Suprapubic skin (tissue), 4 donors: ENCODE results near the gene GAS5. TPM values are rescaled to one million over a fixed set of nuclear protein-coding genes. Genes with fewer than 3 reads are reported as not detected.
"Not testable (repeated sequence)": the region's sequence is repeated elsewhere in the genome, so short reads cannot be mapped to it uniquely, and the experiment has no call there.

ENCODE experiments used
- DNase-seq, 2 donors: peaks; one replicate each; pipeline ENCODE4 v3.0.0-alpha.2; 2019; ENCODE audit warnings: low spot score in 2 of 2
- H3K27ac ChIP-seq: fragments of 200-600 bp; sonication (generic); one replicate; pipeline ENCODE4 v1.5.1; 2019
- H3K27me3 ChIP-seq: fragments of 200-600 bp; sonication (generic); one replicate; pipeline ENCODE4 v1.5.1; 2019
- H3K36me3 ChIP-seq: fragments of 200-600 bp; sonication (generic); one replicate; pipeline ENCODE4 v1.5.1; 2019
- H3K4me1 ChIP-seq: fragments of 200-600 bp; sonication (generic); one replicate; pipeline ENCODE4 v1.5.1; 2019
- H3K4me3 ChIP-seq: fragments of 200-600 bp; sonication (generic); one replicate; pipeline ENCODE4 v1.5.1; 2019; ENCODE audit warnings: mild to moderate bottlenecking
- H3K9me3 ChIP-seq: fragments of 200-600 bp; sonication (generic); one replicate; pipeline ENCODE4 v1.5.1; 2019
- CTCF ChIP-seq, 2 donors: fragments of 200-600 bp in 1 of 2; fragments of 450-650 bp in 1 of 2; sonication (generic) in 1 of 2; IDR thresholded peaks; one replicate each; pipeline ENCODE4 v1.5.1; 2016 to 2019; ENCODE audit warnings: antibody characterized with exemption in 2 of 2, mild to moderate bottlenecking in 1 of 2, moderate library complexity in 1 of 2
- EP300 ChIP-seq: sonication (generic); formaldehyde crosslinking; IDR thresholded peaks from one replicate; pipeline ENCODE4 v1.6.1; 2017; ENCODE audit warnings: antibody characterized with exemption
- POLR2A ChIP-seq, 2 donors: fragments of 450-650 bp; IDR thresholded peaks; one replicate each; pipeline ENCODE4 v1.6.1; 2017; ENCODE audit warnings: antibody characterized with exemption in 2 of 2, mild to moderate bottlenecking in 2 of 2, moderate library complexity in 2 of 2
- POLR2AphosphoS5 ChIP-seq, 3 donors: sonication (generic); formaldehyde crosslinking; IDR thresholded peaks; one replicate each; pipeline ENCODE4 v1.6.1; 2017; ENCODE audit warnings: antibody characterized with exemption in 3 of 3
- WGBS: methylation state at CpG from one replicate; pipeline ENCODE4 v1.1.5; 2018; 5-methylcytosine and 5-hydroxymethylcytosine counted together
- total RNA-seq, 4 donors: library from RNA; depleted of rRNA; stranded (reverse); fragments of >200 nt; gene quantifications; one replicate each; pipeline ENCODE4 v1.1.0, GENCODE V29; 2016

GAS5 gene
- total RNA-seq, 4 donors from 2014 or later: 344 to 508 (median 411) TPM

- no peak for TF ChIP-seq CTCF (IDR thresholded peaks at IDR 0.05)
- no peak for TF ChIP-seq POLR2A (IDR thresholded peaks at IDR 0.05)
- no peak for TF ChIP-seq POLR2AphosphoS5 (IDR thresholded peaks at IDR 0.05)
- TF ChIP-seq EP300: no peak
- Histone ChIP-seq H3K4me1 (no peaks in the 10 kb centered on the region), H3K9me3 (no peaks in the 10 kb centered on the region), H3K27ac (no peak overlapping the region), H3K4me3 (no peak overlapping the region), H3K36me3 (peaks cover 22% of the 10 kb centered on the region), H3K27me3 (no peaks in the 10 kb centered on the region)
- no peak for DNase-seq
- WGBS: 90% methylated on average over 5 of the region's 5 CpGs
Measured at GRCh38 chr1:173884701-173885100, 16.9 kb upstream of the GAS5 start.

GRCh38 chr1:173881117-173881516 is 13.3 kb upstream of the GAS5 start:
- DNase-seq, H3K27ac ChIP-seq, H3K4me1 ChIP-seq, H3K9me3 ChIP-seq, H3K27me3 ChIP-seq, H3K4me3 ChIP-seq: not testable (repeated sequence)
- H3K36me3 ChIP-seq: peaks cover 35% of the 10 kb centered on the region
- 91% methylated on average over 4 of the region's 4 CpGs for WGBS

- DNase-seq: no peak
- Histone ChIP-seq H3K9me3 (no peaks in the 10 kb centered on the region), H3K27me3 (no peaks in the 10 kb centered on the region), H3K4me1 (no peaks in the 10 kb centered on the region), H3K4me3 (no peak overlapping the region), H3K36me3 (peaks cover 34% of the 10 kb centered on the region), H3K27ac (no peak overlapping the region)
- no peak for TF ChIP-seq EP300
- no peak for TF ChIP-seq POLR2AphosphoS5 (IDR thresholded peaks at IDR 0.05)
- TF ChIP-seq CTCF (IDR thresholded peaks at IDR 0.05): no peak
- TF ChIP-seq POLR2A (IDR thresholded peaks at IDR 0.05): no peak
Measured at GRCh38 chr1:173878251-173878650, 10.5 kb upstream of the GAS5 start.

- H3K4me1 ChIP-seq: no peaks in the 10 kb centered on the region
- 94% methylated on average over 5 of the region's 5 CpGs for WGBS
- H3K36me3 ChIP-seq: peaks cover 34% of the 10 kb centered on the region
- no peak overlapping the region for H3K27ac ChIP-seq
- H3K27me3 ChIP-seq: no peaks in the 10 kb centered on the region
- H3K4me3 ChIP-seq: no peak overlapping the region
- H3K9me3 ChIP-seq: no peaks in the 10 kb centered on the region
- DNase-seq: no peak
- TF ChIP-seq POLR2A (IDR thresholded peaks at IDR 0.05): no peak
- TF ChIP-seq POLR2AphosphoS5 (IDR thresholded peaks at IDR 0.05): no peak
- no peak for TF ChIP-seq CTCF (IDR thresholded peaks at IDR 0.05)
- TF ChIP-seq EP300: no peak
Measured at GRCh38 chr1:173876732-173877131, 8.9 kb upstream of the GAS5 start.

GRCh38 chr1:173871500-173871899 is 3.7 kb upstream of the GAS5 start:
- H3K4me3 ChIP-seq: no peak overlapping the region
- no peaks in the 10 kb centered on the region for H3K9me3 ChIP-seq
- TF ChIP-seq EP300 (no peak), CTCF (IDR thresholded peaks at IDR 0.05) (no peak)
- H3K4me1 ChIP-seq: peaks cover 32% of the 10 kb centered on the region
- H3K27me3 ChIP-seq: no peaks in the 10 kb centered on the region
- peaks cover 11% of the 10 kb centered on the region for H3K36me3 ChIP-seq
- H3K27ac ChIP-seq: no peak overlapping the region
- no peak for DNase-seq
- WGBS: 44% methylated on average over 2 of the region's 2 CpGs

- 80% methylated on average over 5 of the region's 5 CpGs for WGBS
- Histone ChIP-seq H3K27ac (no peak overlapping the region), H3K4me3 (no peak overlapping the region), H3K27me3 (no peaks in the 10 kb centered on the region), H3K36me3 (peaks cover 7% of the 10 kb centered on the region), H3K9me3 (no peaks in the 10 kb centered on the region), H3K4me1 (peaks cover 33% of the 10 kb centered on the region)
- DNase-seq: no peak
- TF ChIP-seq CTCF (IDR thresholded peaks at IDR 0.05) (no peak), POLR2A (IDR thresholded peaks at IDR 0.05) (no peak), EP300 (no peak), POLR2AphosphoS5 (IDR thresholded peaks at IDR 0.05) (no peak)
Measured at GRCh38 chr1:173871091-173871490, 3.3 kb upstream of the GAS5 start.
